ENCODE data around the gene ZNF497. TPM values are rescaled to one million over a fixed set of nuclear protein-coding genes. Genes with fewer than 3 reads are reported as not detected.
A peak's percentile ranks its signal among the peaks of the same experiment; 100 is the strongest.

Gene ZNF497
- total and polyA plus RNA-seq, 2 of the 8 experiments (the other 6 are each of a cell fraction or from before 2014, with no cell fraction given) = 0.93 to 1.4 TPM

GRCh38 chr19:58350871-58351557 is 11.5 kb downstream of the ZNF497 start:
- no peak overlapping the region for H3K4me2 ChIP-seq (ENCODE audit: insufficient read depth in 1 of 2, low read depth in 2 of 2, low read length in 2 of 2)
- H3K14ac ChIP-seq (ENCODE audit: insufficient read length) = no peak overlapping the region
- H2AFZ ChIP-seq (ENCODE audit: low read length) = no peak overlapping the region
- no peak overlapping the region for H2BK12ac ChIP-seq (ENCODE audit: low read depth, low read length)
- no peak overlapping the region for H2BK5ac ChIP-seq (ENCODE audit: low read depth, low read length)
- 0 out of 7 replicates have a peak, but pooled peaks cover 0 to 3% (median 0%) of the 10 kb centered on the region in 4 experiments for H3K27me3 ChIP-seq (replicated peaks in 1 of 4; ENCODE audit: control insufficient read depth in 3 of 4, extremely low read depth in 1 of 4, insufficient read depth in 3 of 4, low read length in 3 of 4)
- no peak for FAIRE-seq
- H2BK15ac ChIP-seq (ENCODE audit: low read length) = no peak overlapping the region
- H3K4me1 ChIP-seq (replicated peaks in 1 of 4; ENCODE audit: control insufficient read depth in 3 of 4, insufficient read depth in 4 of 4, low read length in 3 of 4) = no peaks in the 10 kb centered on the region; a peak in 1 of 7 replicates
- H2AK5ac ChIP-seq (ENCODE audit: low read depth, low read length) = no peak overlapping the region
- no peak overlapping the region for H2BK120ac ChIP-seq (replicated peaks; ENCODE audit: low read depth, low read length)
- CTCF ChIA-PET (ENCODE audit: partially characterized antibody) = interaction anchor here (0.6 to 2.9 kb wide), 7 partner anchors 12 to 132 kb away, joined by 3 to 14 read pairs (median 4); partner anchors contain the start of gene ZNF497
- H3K79me1 ChIP-seq (ENCODE audit: low read depth, low read length) = no peaks in the 10 kb centered on the region
- no peaks in the 10 kb centered on the region for H3K9me3 ChIP-seq (ENCODE audit: insufficient read depth in 2 of 2, low read depth in 1 of 2, low read length in 1 of 2)
- TF ChIP-seq TCF12 (IDR thresholded peaks at IDR 0.05; ENCODE audit: low read depth, low read length) (no peak), USF2 (IDR thresholded peaks at IDR 0.05; ENCODE audit: low read length) (no peak), SIN3A (conservative IDR thresholded peaks at IDR 0.05 in 1 of 2, IDR thresholded peaks at IDR 0.05 in 1 of 2; ENCODE audit: low read depth in 1 of 2, low read length in 2 of 2) (no peak), RBBP5 (IDR thresholded peaks at IDR 0.05; ENCODE audit: borderline replicate concordance, low read depth, low read length) (no peak), SAP30 (IDR thresholded peaks at IDR 0.05; ENCODE audit: insufficient read depth, insufficient replicate concordance, low read length) (no peak), SP4 (IDR thresholded peaks at IDR 0.05; ENCODE audit: low read length) (no peak), CHD1 (IDR thresholded peaks at IDR 0.05; ENCODE audit: low read depth, low read length) (no peak)
- H4K20me1 ChIP-seq (replicated peaks in 1 of 2; ENCODE audit: control insufficient read depth in 1 of 2, insufficient read depth in 2 of 2, low read length in 2 of 2) = peaks cover 0 to 3% of the 10 kb centered on the region in 2 experiments
- no peaks in the 10 kb centered on the region for H3K36me3 ChIP-seq (ENCODE audit: control insufficient read depth in 2 of 4, insufficient read depth in 4 of 4, low read length in 3 of 4)
- WGBS, 2 experiments (ENCODE audit: extremely low coverage in 1 of 2, insufficient coverage in 1 of 2, insufficient read length in 1 of 2, insufficient replicate concordance in 2 of 2, low coverage in 1 of 2, low lambda C conversion rate in 2 of 2, missing lambda C conversion rate in 1 of 2) = 93% methylated on average over 34 of the region's 34 CpGs; no CpG with 5 or more reads in 1 of the 2 experiments
- no peak overlapping the region for H3K27ac ChIP-seq (ENCODE audit: low read depth, low read length)
- no peak overlapping the region for H4K5ac ChIP-seq (ENCODE audit: insufficient read length, low read depth, low read length)
- no peak for DNase-seq (ENCODE audit: low read depth in 1 of 2, low spot score in 2 of 2)
- POLR2A ChIA-PET (ENCODE audit: partially characterized antibody) = interaction anchor here (1.3 to 11.4 kb wide), 3 partner anchors 11 to 44 kb away, joined by 3 to 102 read pairs (median 9); partner anchors contain the start of genes RNF225 and ZNF497
- no peak overlapping the region for H3K23ac ChIP-seq (ENCODE audit: insufficient read length)
- H3K4ac ChIP-seq (replicated peaks; ENCODE audit: insufficient read length, low read depth, low read length) = no peak overlapping the region
- H3K9ac ChIP-seq (replicated peaks in 1 of 4; ENCODE audit: extremely low read depth in 1 of 4, low read depth in 3 of 4, low read length in 3 of 4) = no peak overlapping the region
- H3K56ac ChIP-seq (replicated peaks; ENCODE audit: insufficient read length, low read depth, low read length) = no peak overlapping the region
- no peaks in the 10 kb centered on the region for H3K79me2 ChIP-seq (ENCODE audit: control insufficient read depth in 1 of 2, insufficient read depth in 2 of 2, low read length in 2 of 2)
- H4K8ac ChIP-seq (ENCODE audit: extremely low read depth, insufficient read depth, low read length) = peak overlapping the region; percentile 68; the same call in 1 of the 2 replicates
- peaks cover 9% of the 10 kb centered on the region for H3K23me2 ChIP-seq (ENCODE audit: low read depth, low read length)
- H3K18ac ChIP-seq (ENCODE audit: extremely low read depth, low read length) = no peak overlapping the region
- no peak overlapping the region for H2BK20ac ChIP-seq (ENCODE audit: low read length)
- no peak overlapping the region for H3K4me3 ChIP-seq (ENCODE audit: extremely low read depth in 1 of 4, insufficient read depth in 2 of 4, low read depth in 3 of 4, low read length in 4 of 4)
- H4K91ac ChIP-seq (replicated peaks; ENCODE audit: insufficient read length, low read length) = no peak overlapping the region

All from H1 (cell line).